ENCODE measurements around the gene NCAPG2. TPM values are rescaled to one million over a fixed set of nuclear protein-coding genes. Genes with fewer than 3 reads are reported as not detected.
"Not testable (repeated sequence)": the region's sequence is repeated elsewhere in the genome, so short reads cannot be mapped to it uniquely, and the experiment has no call there.

The NCAPG2 gene
- total and polyA plus RNA-seq, 2 donors from 2014 or later = 1.3 to 6.3 TPM

DNA sequence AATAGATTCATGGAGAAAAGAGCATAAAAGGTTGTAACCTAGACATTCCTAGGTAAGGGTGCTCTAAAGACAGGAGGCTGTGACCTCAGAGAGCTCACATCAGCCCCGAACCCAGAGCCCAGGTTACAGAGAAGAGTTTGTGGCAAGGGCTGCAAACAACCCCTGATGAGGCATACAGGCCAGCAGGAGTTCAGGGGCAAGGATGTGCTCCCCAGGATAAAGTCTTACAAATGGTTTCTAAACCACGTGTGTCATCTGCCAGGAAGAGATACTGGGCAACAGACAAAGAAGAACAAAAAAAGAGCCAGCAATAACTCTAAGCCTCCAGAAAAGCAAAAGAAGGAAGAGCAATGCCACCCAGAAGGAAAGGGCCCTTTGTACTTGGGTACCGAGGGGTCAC is 27.7 kb downstream of the NCAPG2 start:
- TF ChIP-seq, protein P1, sequence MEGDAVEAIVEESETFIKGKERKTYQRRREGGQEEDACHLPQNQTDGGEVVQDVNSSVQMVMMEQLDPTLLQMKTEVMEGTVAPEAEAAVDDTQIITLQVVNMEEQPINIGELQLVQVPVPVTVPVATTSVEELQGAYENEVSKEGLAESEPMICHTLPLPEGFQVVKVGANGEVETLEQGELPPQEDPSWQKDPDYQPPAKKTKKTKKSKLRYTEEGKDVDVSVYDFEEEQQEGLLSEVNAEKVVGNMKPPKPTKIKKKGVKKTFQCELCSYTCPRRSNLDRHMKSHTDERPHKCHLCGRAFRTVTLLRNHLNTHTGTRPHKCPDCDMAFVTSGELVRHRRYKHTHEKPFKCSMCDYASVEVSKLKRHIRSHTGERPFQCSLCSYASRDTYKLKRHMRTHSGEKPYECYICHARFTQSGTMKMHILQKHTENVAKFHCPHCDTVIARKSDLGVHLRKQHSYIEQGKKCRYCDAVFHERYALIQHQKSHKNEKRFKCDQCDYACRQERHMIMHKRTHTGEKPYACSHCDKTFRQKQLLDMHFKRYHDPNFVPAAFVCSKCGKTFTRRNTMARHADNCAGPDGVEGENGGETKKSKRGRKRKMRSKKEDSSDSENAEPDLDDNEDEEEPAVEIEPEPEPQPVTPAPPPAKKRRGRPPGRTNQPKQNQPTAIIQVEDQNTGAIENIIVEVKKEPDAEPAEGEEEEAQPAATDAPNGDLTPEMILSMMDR (IDR thresholded peaks at IDR 0.05; ENCODE audit: borderline replicate concordance, extremely low read depth, insufficient read depth) = no peak
- intact Hi-C loops (cut with DNase I) = no loop called here

GRCh38 chr7:158676171-158676840 is 28.3 kb downstream of the NCAPG2 start:
- no peaks in the 10 kb centered on the region for H3K9me3 ChIP-seq (ENCODE audit: control insufficient read depth in 2 of 3, insufficient read depth in 1 of 3, low read length in 3 of 3)
- H3K27me3 ChIP-seq (ENCODE audit: control insufficient read depth, insufficient read depth, low read length) = no peaks in the 10 kb centered on the region
- intact Hi-C loops (cut with DNase I) = no loop called here
- no peak for DNase-seq
- TF ChIP-seq, protein P1 (IDR thresholded peaks at IDR 0.05; ENCODE audit: borderline replicate concordance, extremely low read depth, insufficient read depth) = no peak
- H3K27ac ChIP-seq (ENCODE audit: low read depth in 2 of 2, low read length in 2 of 2) = no peak overlapping the region
- FAIRE-seq = no peak
- peaks cover 0 to 3% (median 0%) of the 10 kb centered on the region in 3 donors for H3K36me3 ChIP-seq (ENCODE audit: control insufficient read depth in 2 of 3, insufficient read depth in 3 of 3, low read length in 3 of 3)
- H3K4me3 ChIP-seq (ENCODE audit: low read length in 3 of 3) = no peak overlapping the region
- H3K9ac ChIP-seq (ENCODE audit: low read length in 3 of 3) = no peak overlapping the region
- no peaks in the 10 kb centered on the region for H3K4me1 ChIP-seq (ENCODE audit: control insufficient read depth in 2 of 3, insufficient read depth in 2 of 3, low read depth in 1 of 3, low read length in 3 of 3)

More for the DNA sequence above, 27.7 kb downstream of the NCAPG2 start:
- H3K36me3 ChIP-seq (ENCODE audit: control insufficient read depth in 2 of 3, insufficient read depth in 3 of 3, low read length in 3 of 3) = peaks cover 0 to 3% (median 0%) of the 10 kb centered on the region in 3 donors
- H3K27ac ChIP-seq (ENCODE audit: low read depth in 2 of 2, low read length in 2 of 2) = no peak overlapping the region
- no peak for DNase-seq
- no peaks in the 10 kb centered on the region for H3K9me3 ChIP-seq (ENCODE audit: control insufficient read depth in 2 of 3, insufficient read depth in 1 of 3, low read length in 3 of 3)
- no peak overlapping the region for H3K9ac ChIP-seq (ENCODE audit: low read length in 3 of 3)
- no peak for FAIRE-seq
- no peaks in the 10 kb centered on the region for H3K4me1 ChIP-seq (ENCODE audit: control insufficient read depth in 2 of 3, insufficient read depth in 2 of 3, low read depth in 1 of 3, low read length in 3 of 3)
- no peaks in the 10 kb centered on the region for H3K27me3 ChIP-seq (ENCODE audit: control insufficient read depth, insufficient read depth, low read length)
- H3K4me3 ChIP-seq (ENCODE audit: low read length in 3 of 3) = no peak overlapping the region

- H3K27ac ChIP-seq (ENCODE audit: low read depth in 2 of 2, low read length in 2 of 2) = no peak overlapping the region
- peaks cover 0 to 2% (median 0%) of the 10 kb centered on the region in 3 donors for H3K36me3 ChIP-seq (ENCODE audit: control insufficient read depth in 2 of 3, insufficient read depth in 3 of 3, low read length in 3 of 3)
- TF ChIP-seq, protein P1 (IDR thresholded peaks at IDR 0.05; ENCODE audit: borderline replicate concordance, extremely low read depth, insufficient read depth) = no peak
- intact Hi-C loops (cut with DNase I) = no loop called here
- no peak for DNase-seq
- H3K4me1 ChIP-seq (ENCODE audit: control insufficient read depth in 2 of 3, insufficient read depth in 2 of 3, low read depth in 1 of 3, low read length in 3 of 3) = no peaks in the 10 kb centered on the region
- no peaks in the 10 kb centered on the region for H3K27me3 ChIP-seq (ENCODE audit: control insufficient read depth, insufficient read depth, low read length)
- H3K9me3 ChIP-seq (ENCODE audit: control insufficient read depth in 2 of 3, insufficient read depth in 1 of 3, low read length in 3 of 3) = no peaks in the 10 kb centered on the region
- FAIRE-seq = no peak
- no peak overlapping the region for H3K9ac ChIP-seq (ENCODE audit: low read length in 3 of 3)
- no peak overlapping the region for H3K4me3 ChIP-seq (ENCODE audit: low read length in 3 of 3)
These were observed 31.6 kb downstream of the NCAPG2 start for GRCh38 chr7:158672975-158673374.

DNA sequence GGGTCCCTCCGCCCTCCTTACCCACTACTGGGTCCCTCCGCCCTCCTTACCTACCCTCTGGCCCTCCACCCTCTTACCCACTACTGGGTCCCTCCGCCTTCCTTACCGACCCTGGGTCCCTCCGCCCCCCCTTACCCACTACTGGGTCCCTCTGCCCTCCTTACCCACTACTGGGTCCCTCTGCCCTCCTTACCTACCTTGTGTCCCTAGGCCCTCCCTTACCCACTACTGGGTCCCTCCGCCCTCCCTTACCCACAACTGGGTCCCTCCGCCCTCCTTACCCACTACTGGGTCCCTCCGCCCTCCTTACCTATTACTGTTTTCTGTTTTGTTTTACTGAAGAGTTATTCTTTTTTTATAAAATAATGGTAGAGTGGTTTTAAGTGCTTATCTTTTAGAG is 36.5 kb downstream of the NCAPG2 start:
- H3K27me3 ChIP-seq (ENCODE audit: control insufficient read depth, insufficient read depth, low read length); H3K9ac ChIP-seq (ENCODE audit: low read length in 3 of 3); DNase-seq; intact Hi-C loops (cut with DNase I); H3K4me1 ChIP-seq (ENCODE audit: control insufficient read depth in 2 of 3, insufficient read depth in 2 of 3, low read depth in 1 of 3, low read length in 3 of 3); H3K4me3 ChIP-seq (ENCODE audit: low read length in 3 of 3); FAIRE-seq; H3K9me3 ChIP-seq (ENCODE audit: control insufficient read depth in 2 of 3, insufficient read depth in 1 of 3, low read length in 3 of 3); H3K27ac ChIP-seq (ENCODE audit: low read depth in 2 of 2, low read length in 2 of 2); H3K36me3 ChIP-seq (ENCODE audit: control insufficient read depth in 2 of 3, insufficient read depth in 3 of 3, low read length in 3 of 3): not testable (repeated sequence)

- H3K27ac ChIP-seq (ENCODE audit: low read depth in 2 of 2, low read length in 2 of 2); H3K4me1 ChIP-seq (ENCODE audit: control insufficient read depth in 2 of 3, insufficient read depth in 2 of 3, low read depth in 1 of 3, low read length in 3 of 3); FAIRE-seq; H3K36me3 ChIP-seq (ENCODE audit: control insufficient read depth in 2 of 3, insufficient read depth in 3 of 3, low read length in 3 of 3); H3K9ac ChIP-seq (ENCODE audit: low read length in 3 of 3); H3K27me3 ChIP-seq (ENCODE audit: control insufficient read depth, insufficient read depth, low read length); intact Hi-C loops (cut with DNase I); DNase-seq; H3K4me3 ChIP-seq (ENCODE audit: low read length in 3 of 3); H3K9me3 ChIP-seq (ENCODE audit: control insufficient read depth in 2 of 3, insufficient read depth in 1 of 3, low read length in 3 of 3): not testable (repeated sequence)
These were observed 37.5 kb downstream of the NCAPG2 start for GRCh38 chr7:158666966-158667678.
